Parathyroid adenoma (tissue), 2 donors: ENCODE data around the gene ZNF672.
A peak's percentile ranks its signal among the peaks of the same experiment; 100 is the strongest.
"Not testable (repeated sequence)": the region's sequence is repeated elsewhere in the genome, so short reads cannot be mapped to it uniquely, and the experiment has no call there.

Experiments used
- H2AFZ ChIP-seq: fragments of 300-600 bp; sonication (generic); one replicate; pipeline ENCODE4 v1.7.0; 2017; ENCODE audit warnings: antibody characterized with exemption, mild to moderate bottlenecking
- H3K27ac ChIP-seq: fragments of 300-600 bp; sonication (generic); one replicate; pipeline ENCODE4 v1.7.0; 2017
- H3K27me3 ChIP-seq: fragments of 300-600 bp; sonication (generic); one replicate; pipeline ENCODE4 v1.7.0; 2017; ENCODE audit warnings: low read length; ENCODE audit not compliant: control insufficient read depth, insufficient read depth
- H3K36me3 ChIP-seq: fragments of 300-600 bp; sonication (generic); one replicate; pipeline ENCODE4 v1.7.0; 2017; ENCODE audit warnings: low read length; ENCODE audit not compliant: control insufficient read depth, insufficient read depth
- H3K4me1 ChIP-seq: fragments of 300-600 bp; sonication (generic); one replicate; pipeline ENCODE4 v1.7.0; 2017; ENCODE audit warnings: control low read depth
- H3K4me2 ChIP-seq: fragments of 300-600 bp; sonication (generic); one replicate; pipeline ENCODE4 v1.7.0; 2017; ENCODE audit warnings: low read length
- H3K4me3 ChIP-seq: fragments of 300-600 bp; sonication (generic); one replicate; pipeline ENCODE4 v1.7.0; 2017; ENCODE audit warnings: low read depth, low read length
- H3K79me2 ChIP-seq: fragments of 300-600 bp; sonication (generic); one replicate; pipeline ENCODE4 v1.7.0; 2017; ENCODE audit warnings: control low read depth
- H3K9ac ChIP-seq: fragments of 300-600 bp; sonication (generic); one replicate; pipeline ENCODE4 v1.7.0; 2017; ENCODE audit warnings: mild to moderate bottlenecking
- H3K9me3 ChIP-seq: fragments of 300-600 bp; sonication (generic); one replicate; pipeline ENCODE4 v1.7.0; 2017; ENCODE audit warnings: low read length; ENCODE audit not compliant: control insufficient read depth
- CTCF ChIP-seq: fragments of 300-600 bp; sonication (generic); IDR thresholded peaks from one replicate; pipeline ENCODE4 v1.7.0; 2017; ENCODE audit warnings: antibody characterized with exemption, mild to moderate bottlenecking
- donor health status: primary hyperparathyroidism.

The ZNF672 gene

GRCh38 chr1:248881261-248881660, 43.2 kb downstream of the ZNF672 start:
- TF ChIP-seq CTCF = no peak
- Histone ChIP-seq H3K27me3 (no peaks in the 10 kb centered on the region), H3K9me3 (no peaks in the 10 kb centered on the region), H3K36me3 (no peaks in the 10 kb centered on the region), H3K79me2 (no peaks in the 10 kb centered on the region), H3K27ac (no peak overlapping the region), H3K4me1 (no peaks in the 10 kb centered on the region), H3K9ac (no peak overlapping the region), H2AFZ (no peak overlapping the region), H3K4me2 (no peak overlapping the region), H3K4me3 (no peak overlapping the region)

DNA sequence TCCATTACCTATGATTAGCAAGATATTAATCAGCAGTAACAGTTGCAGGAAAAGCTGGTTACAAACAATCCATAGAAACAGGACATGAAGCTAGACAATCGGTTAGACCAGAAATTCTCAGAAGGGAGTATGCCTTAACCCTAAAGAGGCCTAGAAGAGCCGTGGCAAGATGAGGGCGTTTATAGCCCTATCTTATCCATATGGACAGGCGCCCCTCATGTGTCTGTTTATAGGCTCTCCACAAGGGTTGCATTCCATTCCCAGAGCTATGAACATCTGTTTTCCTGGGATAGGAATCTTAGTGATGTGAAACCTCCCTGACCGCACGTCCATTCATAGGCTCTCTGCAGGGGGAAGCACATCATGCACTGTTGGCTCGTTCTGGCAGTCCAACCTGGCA, 44.4 kb downstream of the ZNF672 start:
- H3K27me3 ChIP-seq, H3K9ac ChIP-seq, H3K4me3 ChIP-seq, H3K36me3 ChIP-seq, H3K9me3 ChIP-seq, H3K79me2 ChIP-seq, H3K4me2 ChIP-seq, H2AFZ ChIP-seq, H3K4me1 ChIP-seq, H3K27ac ChIP-seq: not testable (repeated sequence)

DNA sequence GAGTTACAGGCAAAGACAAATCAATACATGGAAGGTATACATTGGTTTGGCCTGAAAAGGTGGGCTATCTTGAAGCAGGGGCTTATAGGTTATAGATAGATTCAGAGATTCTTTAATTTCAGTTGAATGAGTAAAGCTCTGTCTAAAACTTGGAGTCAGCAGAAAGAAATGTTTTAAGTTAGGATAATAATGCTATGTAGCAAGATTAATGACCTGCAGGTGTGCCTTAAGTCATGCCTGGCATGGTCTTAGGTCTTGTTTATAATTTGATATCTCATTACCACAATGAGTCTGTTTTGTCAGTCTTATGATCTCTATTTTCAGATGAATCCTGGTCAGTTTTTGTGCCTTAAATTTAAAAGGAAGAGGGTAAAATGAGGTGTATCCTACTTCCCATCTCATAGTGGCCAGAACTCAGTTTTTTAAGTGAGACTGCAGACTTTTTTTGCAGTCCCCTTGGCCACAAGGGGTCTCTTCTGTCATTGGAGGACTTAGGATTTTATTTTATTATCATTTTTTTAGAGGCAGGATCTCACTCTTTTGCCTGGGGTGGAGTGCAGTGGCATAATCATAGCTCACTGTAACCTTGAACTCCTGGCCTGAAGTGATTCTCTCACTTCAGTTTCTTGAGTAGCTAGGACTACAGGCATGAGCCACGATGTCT, 46.7 kb downstream of the ZNF672 start:
- no peak overlapping the region for H3K9ac ChIP-seq
- no peak overlapping the region for H3K4me3 ChIP-seq
- no peaks in the 10 kb centered on the region for H3K4me1 ChIP-seq
- H3K9me3 ChIP-seq = no peaks in the 10 kb centered on the region
- no peak overlapping the region for H3K4me2 ChIP-seq
- no peaks in the 10 kb centered on the region for H3K27me3 ChIP-seq
- H2AFZ ChIP-seq = peak overlapping the region; percentile 28
- no peaks in the 10 kb centered on the region for H3K36me3 ChIP-seq
- no peaks in the 10 kb centered on the region for H3K79me2 ChIP-seq
- no peak overlapping the region for H3K27ac ChIP-seq
- TF ChIP-seq CTCF = no peak

DNA sequence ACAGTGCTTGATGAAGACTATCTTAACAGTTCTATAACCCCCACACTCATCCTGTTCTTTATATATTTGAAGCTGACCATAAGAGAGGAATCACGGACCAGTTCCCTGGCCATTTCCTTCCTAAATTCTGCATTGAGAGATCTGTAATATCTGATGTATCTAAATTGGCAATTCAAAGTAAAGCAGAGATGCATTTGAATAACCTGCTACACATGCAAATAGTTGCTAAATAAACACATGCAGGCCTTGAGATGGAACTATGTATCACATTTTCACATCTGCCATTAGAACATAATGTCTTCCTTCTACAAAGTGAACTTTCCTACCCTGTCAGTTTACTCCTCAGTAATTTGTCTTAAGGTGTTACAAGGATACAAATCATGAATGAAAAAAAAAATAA, 47.6 kb downstream of the ZNF672 start:
- no peaks in the 10 kb centered on the region for H3K27me3 ChIP-seq
- no peaks in the 10 kb centered on the region for H3K79me2 ChIP-seq
- no peak overlapping the region for H3K4me2 ChIP-seq
- H3K9me3 ChIP-seq = no peaks in the 10 kb centered on the region
- no peak for TF ChIP-seq CTCF
- no peak overlapping the region for H3K4me3 ChIP-seq
- H3K9ac ChIP-seq = no peak overlapping the region
- H3K36me3 ChIP-seq = no peaks in the 10 kb centered on the region
- H2AFZ ChIP-seq = no peak overlapping the region
- H3K27ac ChIP-seq = no peak overlapping the region
- no peaks in the 10 kb centered on the region for H3K4me1 ChIP-seq

GRCh38 chr1:248886237-248886895, 48.3 kb downstream of the ZNF672 start:
- Histone ChIP-seq H2AFZ (peak overlapping the region; percentile 28), H3K4me3 (no peak overlapping the region), H3K27ac (no peak overlapping the region), H3K79me2 (no peaks in the 10 kb centered on the region), H3K4me1 (no peaks in the 10 kb centered on the region), H3K9me3 (no peaks in the 10 kb centered on the region), H3K4me2 (no peak overlapping the region), H3K9ac (no peak overlapping the region), H3K36me3 (no peaks in the 10 kb centered on the region), H3K27me3 (no peaks in the 10 kb centered on the region)
- no peak for TF ChIP-seq CTCF

GRCh38 chr1:248889914-248890243, 51.9 kb downstream of the ZNF672 start:
- H3K36me3 ChIP-seq, H3K4me2 ChIP-seq, H3K9me3 ChIP-seq, H3K9ac ChIP-seq, H3K4me1 ChIP-seq, H3K27ac ChIP-seq, H3K79me2 ChIP-seq, H3K4me3 ChIP-seq, H3K27me3 ChIP-seq: not testable (repeated sequence)
- peak overlapping the region; percentile 53 for H2AFZ ChIP-seq
